ENCODE results near the gene BTBD18. TPM values are rescaled to one million over a fixed set of nuclear protein-coding genes. Genes with fewer than 3 reads are reported as not detected.

BTBD18 gene
- total and polyA plus RNA-seq, 2 of the 13 experiments (the other 11 are each of a cell fraction or from before 2014, with no cell fraction given): not detected

GRCh38 chr11:57741132-57742086 lies 10.2 kb downstream of the BTBD18 start, which contains the start of gene SELENOH (continued):
- TF ChIP-seq DMTF1 (CRISPR knock-in tag; IDR thresholded peaks at IDR 0.05): no peak
- no peak for TF ChIP-seq FOSL1 (CRISPR knock-in tag; IDR thresholded peaks at IDR 0.05; ENCODE audit: borderline replicate concordance)
- TF ChIP-seq KMT2A (CRISPR knock-in tag; IDR thresholded peaks at IDR 0.05): peak; percentile 79; the same call in 1 of the 2 replicates
- peak; percentile 70; the same call in 1 of the 2 replicates for TF ChIP-seq ZNF619 (CRISPR knock-in tag; IDR thresholded peaks at IDR 0.05)
- TF ChIP-seq ZNF205 (CRISPR knock-in tag; IDR thresholded peaks at IDR 0.05): peak; percentile 69; the same call in 1 of the 2 replicates
- 0 out of 2 replicates have a peak, but pooled peaks have one; percentile 25 for TF ChIP-seq KDM4B (CRISPR knock-in tag; IDR thresholded peaks at IDR 0.05)
- peak; percentile 64; the same call in 1 of the 2 replicates for TF ChIP-seq ZNF281 (CRISPR knock-in tag; IDR thresholded peaks at IDR 0.05; ENCODE audit: borderline replicate concordance)
- TF ChIP-seq ZNF740 (CRISPR knock-in tag; IDR thresholded peaks at IDR 0.05): peak; percentile 43; the same call in 1 of the 2 replicates
- TF ChIP-seq ZNF441 (CRISPR knock-in tag; IDR thresholded peaks at IDR 0.05; ENCODE audit: borderline replicate concordance): peak; percentile 44; the same call in 1 of the 2 replicates
- peak; percentile 57 for TF ChIP-seq CBX1 (IDR thresholded peaks at IDR 0.05; ENCODE audit: low read depth)
- no peak for TF ChIP-seq HBP1 (CRISPR knock-in tag; IDR thresholded peaks at IDR 0.05; ENCODE audit: low read depth)
- TF ChIP-seq NFYB (CRISPR knock-in tag; IDR thresholded peaks at IDR 0.05): peak; percentile 40; the same call in 1 of the 2 replicates
- peak; percentile 44; the same call in 1 of the 2 replicates for TF ChIP-seq KDM5B (CRISPR knock-in tag; IDR thresholded peaks at IDR 0.05; ENCODE audit: borderline replicate concordance)
- TF ChIP-seq ZNF710 (CRISPR knock-in tag; IDR thresholded peaks at IDR 0.05; ENCODE audit: borderline replicate concordance): peak; percentile 27; the same call in 1 of the 2 replicates
- TF ChIP-seq SALL2 (CRISPR knock-in tag; IDR thresholded peaks at IDR 0.05): peak; percentile 35; the same call in 1 of the 2 replicates
- TF ChIP-seq LBX2 (CRISPR knock-in tag; IDR thresholded peaks at IDR 0.05; ENCODE audit: borderline replicate concordance): peak; percentile 82; the same call in 1 of the 2 replicates

Data from HepG2 (cell line).